ENCODE measurements around the gene TRMU. TPM values are rescaled to one million over a fixed set of nuclear protein-coding genes. Genes with fewer than 3 reads are reported as not detected.

TRMU gene
- total and polyA plus RNA-seq, 2 experiments from 2014 or later, result 48.3 to 70.4 TPM

DNA sequence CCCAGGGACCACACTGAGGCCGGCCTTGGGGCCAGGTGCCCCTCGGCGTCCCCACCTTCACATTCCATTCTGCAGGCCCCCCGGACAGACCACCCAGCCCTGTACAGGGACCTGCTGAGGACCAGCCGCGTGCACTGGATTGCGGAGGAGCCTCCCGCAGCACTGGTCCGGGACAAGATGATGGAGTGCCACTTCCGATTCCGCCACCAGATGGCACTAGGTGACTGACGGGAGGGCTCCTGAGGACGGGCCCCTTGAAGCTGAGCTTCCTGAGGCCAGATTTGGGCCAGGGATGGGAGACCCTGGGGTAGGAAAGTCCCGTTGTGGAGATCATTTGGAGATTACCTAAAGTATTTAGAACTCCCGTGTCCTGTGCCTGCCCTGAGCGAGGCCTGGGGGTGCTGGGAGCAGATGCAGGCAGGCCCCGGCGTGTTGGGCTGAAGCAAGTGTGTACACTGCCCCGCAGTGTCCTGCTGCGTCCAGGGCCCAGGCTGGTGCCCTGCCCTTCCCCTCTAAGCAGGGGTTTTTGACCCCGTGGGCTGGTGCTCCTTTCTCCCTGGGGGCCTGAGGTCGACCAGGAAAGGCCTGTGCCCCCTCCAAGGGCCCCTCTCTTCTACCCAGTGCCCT is 20.0 kb downstream of the TRMU start:
- no peak overlapping the region for H2AFZ ChIP-seq
- H3K27me3 ChIP-seq (ENCODE audit: insufficient read depth), result no peaks in the 10 kb centered on the region
- Mint-ChIP-seq H3K27ac (no peak overlapping the region), H3K27me3 (ENCODE audit: insufficient read depth, low read depth, poor library complexity) (peaks cover 8% of the 10 kb centered on the region), H3K9me3 (peaks cover 2% of the 10 kb centered on the region; the same call in 1 of the 3 replicates), H3K4me1 (no peaks in the 10 kb centered on the region), H3K36me3 (ENCODE audit: low read depth) (peaks cover 54% of the 10 kb centered on the region), H3K4me3 (no peak overlapping the region)
- ATAC-seq (peak; percentile 90), DNase-seq (ENCODE audit: low spot score) (peak; percentile 89)
- H4K20me1 ChIP-seq (replicated peaks; ENCODE audit: insufficient read depth), result peaks cover 7% of the 10 kb centered on the region
- H3F3A ChIP-seq (replicated peaks; ENCODE audit: low read depth), result peaks cover 4% of the 10 kb centered on the region; the same call in 1 of the 2 replicates
- H3K9me2 ChIP-seq (ENCODE audit: insufficient read depth), result no peaks in the 10 kb centered on the region
- H3K4me2 ChIP-seq, result no peak overlapping the region
- H3K79me2 ChIP-seq (replicated peaks; ENCODE audit: insufficient read depth), result no peaks in the 10 kb centered on the region
- no peak overlapping the region for H3K27ac ChIP-seq (ENCODE audit: low read depth)
- TF ChIP-seq EZH2phosphoT487 (IDR thresholded peaks at IDR 0.05; ENCODE audit: unreplicated experiment), result no peak
- TF ChIP-seq, protein P1, sequence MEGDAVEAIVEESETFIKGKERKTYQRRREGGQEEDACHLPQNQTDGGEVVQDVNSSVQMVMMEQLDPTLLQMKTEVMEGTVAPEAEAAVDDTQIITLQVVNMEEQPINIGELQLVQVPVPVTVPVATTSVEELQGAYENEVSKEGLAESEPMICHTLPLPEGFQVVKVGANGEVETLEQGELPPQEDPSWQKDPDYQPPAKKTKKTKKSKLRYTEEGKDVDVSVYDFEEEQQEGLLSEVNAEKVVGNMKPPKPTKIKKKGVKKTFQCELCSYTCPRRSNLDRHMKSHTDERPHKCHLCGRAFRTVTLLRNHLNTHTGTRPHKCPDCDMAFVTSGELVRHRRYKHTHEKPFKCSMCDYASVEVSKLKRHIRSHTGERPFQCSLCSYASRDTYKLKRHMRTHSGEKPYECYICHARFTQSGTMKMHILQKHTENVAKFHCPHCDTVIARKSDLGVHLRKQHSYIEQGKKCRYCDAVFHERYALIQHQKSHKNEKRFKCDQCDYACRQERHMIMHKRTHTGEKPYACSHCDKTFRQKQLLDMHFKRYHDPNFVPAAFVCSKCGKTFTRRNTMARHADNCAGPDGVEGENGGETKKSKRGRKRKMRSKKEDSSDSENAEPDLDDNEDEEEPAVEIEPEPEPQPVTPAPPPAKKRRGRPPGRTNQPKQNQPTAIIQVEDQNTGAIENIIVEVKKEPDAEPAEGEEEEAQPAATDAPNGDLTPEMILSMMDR (conservative IDR thresholded peaks at IDR 0.05; ENCODE audit: low read depth in 2 of 2), result peak; percentile 72 to 94
- H3K36me3 ChIP-seq (ENCODE audit: insufficient read depth), result peaks cover 5% of the 10 kb centered on the region; the same call in 1 of the 2 replicates
- H3K4me3 ChIP-seq, result no peak overlapping the region
- H3K4me1 ChIP-seq (ENCODE audit: insufficient read depth), result no peaks in the 10 kb centered on the region

- DNase-seq (ENCODE audit: low spot score) (no peak), ATAC-seq (no peak)
- Histone ChIP-seq H3K27me3 (ENCODE audit: insufficient read depth) (no peaks in the 10 kb centered on the region), H3K79me2 (replicated peaks; ENCODE audit: insufficient read depth) (no peaks in the 10 kb centered on the region), H3F3A (replicated peaks; ENCODE audit: low read depth) (peaks cover 4% of the 10 kb centered on the region; the same call in 1 of the 2 replicates), H3K4me1 (ENCODE audit: insufficient read depth) (no peaks in the 10 kb centered on the region), H3K27ac (ENCODE audit: low read depth) (no peak overlapping the region), H2AFZ (no peak overlapping the region), H3K4me3 (no peak overlapping the region), H3K9me2 (ENCODE audit: insufficient read depth) (no peaks in the 10 kb centered on the region), H3K4me2 (no peak overlapping the region), H4K20me1 (replicated peaks; ENCODE audit: insufficient read depth) (peaks cover 9% of the 10 kb centered on the region), H3K36me3 (ENCODE audit: insufficient read depth) (peaks cover 5% of the 10 kb centered on the region; the same call in 1 of the 2 replicates)
- Mint-ChIP-seq H3K4me1 (no peaks in the 10 kb centered on the region), H3K4me3 (no peak overlapping the region), H3K9me3 (peaks cover 2% of the 10 kb centered on the region; the same call in 1 of the 3 replicates), H3K27ac (no peak overlapping the region), H3K36me3 (ENCODE audit: low read depth) (peaks cover 51% of the 10 kb centered on the region), H3K27me3 (ENCODE audit: insufficient read depth, low read depth, poor library complexity) (peaks cover 8% of the 10 kb centered on the region)
- TF ChIP-seq EZH2 (IDR thresholded peaks at IDR 0.05; ENCODE audit: low read depth, unreplicated experiment) (no peak), POLR2AphosphoS5 (IDR thresholded peaks at IDR 0.05; ENCODE audit: low read depth) (no peak)
Observed at GRCh38 chr22:46355996-46356471, 20.5 kb downstream of the TRMU start.

DNA sequence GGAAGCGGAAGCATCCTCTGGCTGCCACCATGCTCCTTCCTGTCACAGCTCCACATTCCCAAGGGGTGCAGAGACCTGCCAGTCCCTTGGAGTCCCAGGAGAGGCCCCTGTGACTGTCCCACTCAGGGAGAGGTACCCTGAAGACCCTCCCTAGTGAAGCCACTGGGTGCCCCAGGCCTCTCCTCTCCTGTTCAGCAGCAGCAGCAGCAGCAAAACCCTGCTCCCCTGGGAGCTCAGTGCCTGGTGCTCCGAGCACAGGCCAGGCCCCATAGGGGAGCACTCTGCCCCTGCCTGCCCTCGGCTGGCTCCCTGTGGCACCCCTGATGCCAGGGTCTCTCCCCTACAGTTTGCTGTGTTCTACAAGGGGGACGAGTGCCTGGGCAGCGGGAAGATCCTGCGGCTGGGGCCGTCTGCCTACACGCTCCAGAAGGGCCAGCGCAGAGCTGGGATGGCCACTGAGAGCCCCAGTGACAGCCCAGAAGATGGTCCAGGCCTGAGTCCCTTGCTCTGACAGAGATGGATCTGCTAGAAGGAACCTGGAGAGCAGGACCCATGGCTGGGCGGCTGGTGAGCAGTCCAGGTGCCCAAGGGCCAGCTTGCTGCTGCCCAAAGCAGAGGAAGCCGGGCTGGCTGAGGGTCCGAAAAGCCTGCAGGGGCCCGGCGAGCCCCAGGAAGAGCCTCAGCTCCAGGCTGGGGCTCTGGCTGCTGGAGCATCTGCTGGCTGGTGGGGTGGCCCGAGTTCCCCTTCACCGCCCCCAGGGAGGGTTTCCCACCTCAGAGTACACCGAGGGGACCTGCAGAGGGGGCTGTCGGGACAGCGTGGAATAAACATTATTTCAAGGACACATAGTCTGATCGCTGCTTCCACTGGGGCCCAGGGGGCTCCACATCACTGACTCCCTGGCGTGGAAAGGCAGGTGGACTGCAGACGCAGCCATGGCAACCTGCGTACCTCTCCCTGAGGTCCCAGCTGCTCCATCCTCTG is 21.3 kb downstream of the TRMU start:
- no peak for ATAC-seq
- H3K4me3 ChIP-seq, result no peak overlapping the region
- H3K27me3 Mint-ChIP-seq (ENCODE audit: insufficient read depth, low read depth, poor library complexity), result peaks cover 7% of the 10 kb centered on the region
- no peak overlapping the region for H2AFZ ChIP-seq
- H3K27ac ChIP-seq (ENCODE audit: low read depth), result no peak overlapping the region
- peaks cover 2% of the 10 kb centered on the region; the same call in 1 of the 3 replicates for H3K9me3 Mint-ChIP-seq
- H4K20me1 ChIP-seq (replicated peaks; ENCODE audit: insufficient read depth), result peaks cover 9% of the 10 kb centered on the region
- no peak overlapping the region for H3K27ac Mint-ChIP-seq
- DNase-seq (ENCODE audit: low spot score), result no peak
- no peaks in the 10 kb centered on the region for H3K27me3 ChIP-seq (ENCODE audit: insufficient read depth)
- peaks cover 4% of the 10 kb centered on the region; the same call in 1 of the 2 replicates for H3F3A ChIP-seq (replicated peaks; ENCODE audit: low read depth)
- H3K4me1 ChIP-seq (ENCODE audit: insufficient read depth), result no peaks in the 10 kb centered on the region
- H3K4me1 Mint-ChIP-seq, result no peaks in the 10 kb centered on the region
- peaks cover 5% of the 10 kb centered on the region; the same call in 1 of the 2 replicates for H3K36me3 ChIP-seq (ENCODE audit: insufficient read depth)
- H3K36me3 Mint-ChIP-seq (ENCODE audit: low read depth), result peaks cover 50% of the 10 kb centered on the region
- no peak overlapping the region for H3K4me2 ChIP-seq
- TF ChIP-seq, protein P1 (conservative IDR thresholded peaks at IDR 0.05; ENCODE audit: low read depth in 2 of 2), result 0 out of 4 replicates have a peak, but pooled peaks of 1 of the 2 experiments have one; percentile 9
- no peak for TF ChIP-seq EZH2 (IDR thresholded peaks at IDR 0.05; ENCODE audit: low read depth, unreplicated experiment)
- H3K4me3 Mint-ChIP-seq, result no peak overlapping the region
- H3K9me2 ChIP-seq (ENCODE audit: insufficient read depth), result no peaks in the 10 kb centered on the region
- H3K79me2 ChIP-seq (replicated peaks; ENCODE audit: insufficient read depth), result no peaks in the 10 kb centered on the region

Data from GM23338 (cell line).